Astrocyte of the hippocampus (primary cell): ENCODE data around the gene ADRA1B.
A peak's percentile ranks its signal among the peaks of the same experiment; 100 is the strongest.

Experiments
- DNase-seq: peaks from one replicate; pipeline ENCODE4 v3.0.0; 2011; ENCODE audit warnings: low read depth, low spot score

Gene ADRA1B

GRCh38 chr5:160018945-160019625 lies 102.8 kb downstream of the ADRA1B start:
- DNase-seq, result no peak

- DNase-seq, result no peak
Observed at GRCh38 chr5:160020266-160020770, 104.0 kb downstream of the ADRA1B start.

GRCh38 chr5:160020964-160021363 lies 104.7 kb downstream of the ADRA1B start:
- DNase-seq, result no peak

GRCh38 chr5:160021831-160022446 lies 105.7 kb downstream of the ADRA1B start:
- peak; percentile 83 for DNase-seq
